Liver (tissue), 9 donors: Measurements from ENCODE around the gene POLR2J2. TPM values are rescaled to one million over a fixed set of nuclear protein-coding genes. Genes with fewer than 3 reads are reported as not detected.
"Not testable (repeated sequence)": the region's sequence is repeated elsewhere in the genome, so short reads cannot be mapped to it uniquely, and the experiment has no call there.

ENCODE experiments used
- DNase-seq: peaks from one replicate; pipeline ENCODE4 v3.0.0-alpha.2; 2017; ENCODE audit warnings: low spot score
- H3K27ac ChIP-seq, 2 donors: one replicate each; pipeline ENCODE4 v1.7.0; 2013; ENCODE audit warnings: inconsistent platforms in 2 of 2, low read length in 2 of 2, control low read depth in 1 of 2, low read depth in 1 of 2, mild to moderate bottlenecking in 1 of 2
- H3K27me3 ChIP-seq, 4 donors: one replicate each; pipeline versions ENCODE4 v1.6.1 to v1.7.0; 2013; ENCODE audit warnings: low read length in 3 of 4, inconsistent platforms in 1 of 4, mild to moderate bottlenecking in 1 of 4, moderate library complexity in 1 of 4; ENCODE audit not compliant: control insufficient read depth in 4 of 4, insufficient read depth in 4 of 4
- H3K36me3 ChIP-seq, 4 donors: one replicate each; pipeline versions ENCODE4 v1.6.1 to v1.7.0; 2013; ENCODE audit warnings: low read length in 3 of 4, mild to moderate bottlenecking in 3 of 4, low read depth in 1 of 4, moderate library complexity in 1 of 4; ENCODE audit not compliant: control insufficient read depth in 4 of 4, insufficient read depth in 3 of 4
- H3K4me1 ChIP-seq, 4 donors: one replicate each; pipeline versions ENCODE4 v1.6.1 to v1.7.0; 2013; ENCODE audit warnings: low read length in 3 of 4, mild to moderate bottlenecking in 3 of 4, moderate library complexity in 1 of 4; ENCODE audit not compliant: control insufficient read depth in 4 of 4, insufficient read depth in 4 of 4
- H3K4me3 ChIP-seq, 3 donors: one replicate each; pipeline versions ENCODE4 v1.6.1 to v1.7.0; 2013; ENCODE audit warnings: low read length in 3 of 3, control low read depth in 1 of 3, low read depth in 1 of 3, mild to moderate bottlenecking in 1 of 3
- H3K9ac ChIP-seq, 2 donors: one replicate each; pipeline ENCODE4 v1.7.0; 2013; ENCODE audit warnings: low read length in 2 of 2, mild to moderate bottlenecking in 2 of 2, moderate library complexity in 2 of 2, control low read depth in 1 of 2, low read depth in 1 of 2
- H3K9me3 ChIP-seq, 4 donors: one replicate each; pipeline versions ENCODE4 v1.6.1 to v1.7.0; 2013; ENCODE audit warnings: low read length in 3 of 4; ENCODE audit not compliant: control insufficient read depth in 4 of 4
- WGBS: extraction: QIAGEN DNeasy Blood & Tissue Kit; methylation state at CpG from one replicate; pipeline ENCODE4 v1.1.7; 2013; 5-methylcytosine and 5-hydroxymethylcytosine counted together
- polyA plus RNA-seq, 2 donors: library from polyadenylated mRNA; stranded (reverse) in 1 of 2; unstranded in 1 of 2; fragments of 200-250 nt in 1 of 2; fragments of >200 nt in 1 of 2; fragmentation: Nextera tagmentation in 1 of 2; extraction: Ambion mirVana in 1 of 2; gene quantifications; one replicate each; pipeline versions ENCODE4 v1.2.1 to v1.2.3, GENCODE V29; 2013 to 2015
- total RNA-seq, 2 donors: library from RNA; depleted of rRNA; stranded (reverse); fragments of >200 nt; gene quantifications; one replicate each; pipeline ENCODE4 v1.2.3, GENCODE V29; 2014
- donor health status: healthy.
- donor health status: healthy.
- donor health status: healthy.
- donor health status: healthy.
- donor health status: healthy.

Gene POLR2J2
- total and polyA plus RNA-seq, 4 donors = 0.14 to 6.3 (median 4.7) TPM

- WGBS = no CpG with 5 or more reads among the region's 1 CpG
- not testable (repeated sequence) for H3K9ac ChIP-seq, H3K27me3 ChIP-seq, DNase-seq, H3K4me3 ChIP-seq, H3K4me1 ChIP-seq, H3K27ac ChIP-seq, H3K9me3 ChIP-seq, H3K36me3 ChIP-seq
Measured at GRCh38 chr7:102643404-102643803, 28.1 kb downstream of the POLR2J2 start.

GRCh38 chr7:102642691-102643090 lies 28.8 kb downstream of the POLR2J2 start, which contains the start of gene UPK3BL1:
Gene UPK3BL1 (minus strand): TSS chr7:102642791. CDS start chr7:102642741, 50 bp downstream.
- DNase-seq, H3K9me3 ChIP-seq, H3K27ac ChIP-seq, H3K4me3 ChIP-seq, H3K27me3 ChIP-seq, H3K4me1 ChIP-seq, H3K9ac ChIP-seq, H3K36me3 ChIP-seq: not testable (repeated sequence)
- no CpG with 5 or more reads among the region's 9 CpGs for WGBS

DNA sequence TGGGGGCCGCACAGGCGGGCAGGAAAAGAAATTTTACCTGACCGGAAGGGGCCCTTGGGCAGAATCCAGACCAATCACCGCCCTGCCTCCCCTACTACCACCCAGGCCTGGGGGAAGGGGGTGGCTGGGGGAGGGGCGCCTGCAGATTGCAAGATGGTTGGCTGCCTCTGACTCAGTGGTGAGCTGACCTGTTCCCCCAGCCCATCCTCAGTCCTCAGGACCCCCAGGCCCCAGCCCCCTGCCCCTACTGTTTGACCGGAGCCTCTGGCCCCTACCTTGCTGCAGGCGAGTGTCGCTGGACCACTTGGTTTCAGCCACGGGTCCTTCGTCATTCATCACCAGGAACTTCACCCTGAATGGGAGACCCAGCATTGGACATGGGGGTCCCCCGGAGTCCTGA lies 32.6 kb downstream of the POLR2J2 start:
- 96% methylated on average over 8 of the region's 11 CpGs for WGBS
- not testable (repeated sequence) for H3K36me3 ChIP-seq
- DNase-seq = peak; percentile 31

DNA sequence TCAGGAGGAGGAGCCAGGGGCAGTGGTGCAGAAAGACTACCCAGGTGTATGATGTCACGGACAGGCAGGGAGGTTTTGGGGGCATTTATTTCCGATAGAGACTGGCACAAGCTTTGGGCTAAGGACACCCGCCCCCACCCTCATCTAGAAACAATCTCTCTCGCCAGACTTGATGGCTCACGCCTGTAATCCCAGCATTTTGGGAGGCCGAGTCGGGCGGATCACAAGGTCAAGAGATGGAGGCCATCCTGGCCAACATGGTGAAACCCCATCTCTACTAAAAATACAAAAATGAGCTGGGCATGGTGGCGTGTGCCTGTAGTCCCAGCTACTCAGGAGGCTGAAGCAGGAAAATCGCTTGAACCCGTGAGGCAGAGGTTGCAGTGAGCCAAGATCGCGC lies 34.5 kb downstream of the POLR2J2 start:
- not testable (repeated sequence) for H3K27me3 ChIP-seq, H3K36me3 ChIP-seq, H3K9me3 ChIP-seq, H3K27ac ChIP-seq, H3K4me3 ChIP-seq, DNase-seq, H3K9ac ChIP-seq, H3K4me1 ChIP-seq
- 90% methylated on average over 9 of the region's 13 CpGs for WGBS

More for the DNA sequence above, 32.6 kb downstream of the POLR2J2 start:
- H3K27ac ChIP-seq, H3K4me3 ChIP-seq, H3K9me3 ChIP-seq, H3K9ac ChIP-seq, H3K4me1 ChIP-seq, H3K27me3 ChIP-seq: not testable (repeated sequence)

GRCh38 chr7:102635354-102635753 lies 36.1 kb downstream of the POLR2J2 start:
- not testable (repeated sequence) for H3K9me3 ChIP-seq, H3K9ac ChIP-seq
- 79% methylated on average over 3 of the region's 5 CpGs for WGBS

DNA sequence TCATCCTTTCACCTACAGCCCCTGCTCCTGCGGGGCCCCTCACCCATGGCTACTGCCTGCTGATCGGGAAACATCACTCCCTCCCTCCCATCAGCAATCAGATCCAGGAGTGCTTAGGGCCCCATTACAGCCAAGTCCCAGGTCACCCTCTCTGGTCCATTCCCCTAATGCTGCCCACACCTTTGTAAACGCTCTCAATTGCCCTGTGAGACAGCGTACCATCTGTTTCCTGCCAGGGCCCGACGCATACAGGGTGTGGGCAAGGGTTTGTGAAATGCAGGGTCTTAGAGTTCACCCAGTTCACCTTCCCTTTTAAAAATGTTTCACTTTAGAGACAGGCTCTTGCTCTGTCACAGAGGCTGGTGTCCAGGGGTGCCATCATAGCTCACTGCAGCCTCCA lies 37.2 kb downstream of the POLR2J2 start:
- WGBS = 83% methylated on average over 2 of the region's 6 CpGs
- H3K9me3 ChIP-seq, H3K27me3 ChIP-seq, H3K4me1 ChIP-seq, H3K9ac ChIP-seq, H3K36me3 ChIP-seq, H3K27ac ChIP-seq, DNase-seq, H3K4me3 ChIP-seq: not testable (repeated sequence)

More at GRCh38 chr7:102635354-102635753, 36.1 kb downstream of the POLR2J2 start:
- not testable (repeated sequence) for H3K27ac ChIP-seq, DNase-seq, H3K27me3 ChIP-seq, H3K4me1 ChIP-seq, H3K36me3 ChIP-seq, H3K4me3 ChIP-seq

- not testable (repeated sequence) for H3K27ac ChIP-seq, H3K36me3 ChIP-seq, DNase-seq, H3K4me1 ChIP-seq, H3K9me3 ChIP-seq, H3K27me3 ChIP-seq, H3K9ac ChIP-seq, H3K4me3 ChIP-seq
- WGBS = 78% methylated on average over 5 of the region's 9 CpGs
Measured at GRCh38 chr7:102630622-102631021, 40.8 kb downstream of the POLR2J2 start.

GRCh38 chr7:102627271-102627904 lies 44.1 kb downstream of the POLR2J2 start:
- not testable (repeated sequence) for H3K27me3 ChIP-seq, H3K9ac ChIP-seq, H3K27ac ChIP-seq, DNase-seq, H3K4me1 ChIP-seq, H3K4me3 ChIP-seq, H3K36me3 ChIP-seq, H3K9me3 ChIP-seq
- WGBS = no CpG with 5 or more reads among the region's 8 CpGs

GRCh38 chr7:102618122-102618521 lies 53.3 kb downstream of the POLR2J2 start:
- not testable (repeated sequence) for H3K36me3 ChIP-seq, H3K9ac ChIP-seq, H3K4me3 ChIP-seq, H3K27ac ChIP-seq, H3K27me3 ChIP-seq, H3K9me3 ChIP-seq, H3K4me1 ChIP-seq
- 82% methylated on average over 3 of the region's 8 CpGs for WGBS
- peak; percentile 29 for DNase-seq
